DMS53 treated with DMSO at 0.1 percent for 48 hours (cell line): Measurements from ENCODE around the gene CTDP1.

Experiments
- DNase-seq: peaks from one replicate; lab custom pipeline; 2025; ENCODE audit not compliant: unreplicated experiment; lab: John Stamatoyannopoulos, UW

The CTDP1 gene

GRCh38 chr18:79756826-79757225 lies 77.2 kb downstream of the CTDP1 start:
- no peak for DNase-seq

DNA sequence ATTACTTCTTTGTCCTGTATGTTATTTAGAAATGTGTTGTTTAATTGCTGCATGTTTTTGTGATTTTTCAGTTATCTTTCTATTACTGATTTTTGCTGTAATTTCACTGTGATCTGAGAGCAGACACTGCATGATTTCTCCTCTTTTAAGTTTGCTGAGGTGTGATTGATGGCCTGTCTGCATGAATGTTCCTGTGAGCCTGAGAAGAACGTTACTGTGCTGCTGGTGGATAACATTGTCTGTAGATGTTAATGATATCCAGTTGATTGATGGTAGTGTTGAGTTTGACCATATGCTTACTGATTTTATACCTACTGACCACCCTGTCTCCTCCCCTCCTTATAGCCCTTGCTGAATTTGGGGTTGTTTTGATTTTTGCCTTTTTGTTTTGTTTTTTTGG lies 80.7 kb downstream of the CTDP1 start:
- no peak for DNase-seq

GRCh38 chr18:79760881-79761280 lies 81.3 kb downstream of the CTDP1 start:
- no peak for DNase-seq

DNA sequence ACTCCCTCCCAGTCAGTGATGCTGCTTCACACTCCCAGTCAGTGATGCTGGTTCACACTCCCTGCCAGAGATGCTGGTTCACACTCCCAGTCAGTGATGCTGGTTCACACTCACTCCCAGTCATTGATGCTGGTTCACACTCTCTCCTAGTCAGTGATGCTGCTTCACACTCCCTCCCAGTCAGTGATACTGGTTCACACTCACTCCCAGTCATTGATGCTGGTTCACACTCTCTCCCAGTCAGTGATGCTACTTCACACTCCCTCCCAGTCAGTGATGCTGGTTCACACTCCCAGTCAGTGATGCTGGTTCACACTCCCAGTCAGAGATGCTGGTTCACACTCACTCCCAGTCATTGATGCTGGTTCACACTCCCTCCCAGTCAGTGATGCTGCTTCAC lies 83.8 kb downstream of the CTDP1 start:
- DNase-seq = no peak

- DNase-seq = no peak
These were observed 84.5 kb downstream of the CTDP1 start for GRCh38 chr18:79764131-79764530.

- no peak for DNase-seq
These were observed 86.1 kb downstream of the CTDP1 start for GRCh38 chr18:79765491-79766245.

DNA sequence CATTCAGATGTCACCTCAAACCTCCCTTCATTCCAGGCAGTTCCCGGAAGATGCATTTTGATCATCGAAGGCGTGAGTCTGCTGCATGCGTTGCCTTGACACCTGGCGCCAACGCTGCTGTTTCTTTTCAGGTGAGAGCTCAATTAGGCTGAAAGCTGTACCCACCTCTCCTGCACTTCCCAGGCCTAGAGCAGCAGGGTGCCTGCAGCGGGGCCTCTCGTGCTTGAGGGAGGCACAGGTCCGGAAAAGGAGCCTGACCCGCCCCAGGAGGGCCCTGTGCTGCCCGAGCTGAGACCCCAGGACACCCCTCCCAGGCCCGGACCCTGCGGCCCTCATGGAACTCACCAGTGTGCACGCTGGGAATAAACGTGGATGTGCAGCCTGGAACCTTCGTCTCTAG lies 86.7 kb downstream of the CTDP1 start:
- peak; percentile 6 for DNase-seq

DNA sequence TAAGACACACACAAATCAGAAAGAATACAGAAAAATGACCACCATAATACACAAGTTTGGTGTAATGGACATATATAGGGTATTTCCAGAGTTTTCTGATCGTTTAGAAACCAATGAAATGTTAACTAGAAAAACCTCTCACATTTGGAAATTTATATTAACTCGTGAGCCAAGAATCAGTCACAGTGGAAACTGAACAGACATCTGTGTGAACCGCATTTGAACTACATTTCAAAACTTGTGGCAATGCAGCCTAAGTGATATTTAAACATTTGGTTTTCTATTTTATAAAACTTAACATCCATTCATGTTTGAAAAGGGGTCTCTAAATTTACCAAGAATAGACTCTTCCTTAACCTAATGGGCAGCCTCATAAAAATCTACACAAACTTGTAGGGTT lies 89.1 kb downstream of the CTDP1 start:
- DNase-seq = no peak

- no peak for DNase-seq
These were observed 90.3 kb downstream of the CTDP1 start for GRCh38 chr18:79769698-79770500.

GRCh38 chr18:79770501-79770815 lies 90.9 kb downstream of the CTDP1 start:
- no peak for DNase-seq

GRCh38 chr18:79770826-79771225 lies 91.2 kb downstream of the CTDP1 start:
- no peak for DNase-seq

DNA sequence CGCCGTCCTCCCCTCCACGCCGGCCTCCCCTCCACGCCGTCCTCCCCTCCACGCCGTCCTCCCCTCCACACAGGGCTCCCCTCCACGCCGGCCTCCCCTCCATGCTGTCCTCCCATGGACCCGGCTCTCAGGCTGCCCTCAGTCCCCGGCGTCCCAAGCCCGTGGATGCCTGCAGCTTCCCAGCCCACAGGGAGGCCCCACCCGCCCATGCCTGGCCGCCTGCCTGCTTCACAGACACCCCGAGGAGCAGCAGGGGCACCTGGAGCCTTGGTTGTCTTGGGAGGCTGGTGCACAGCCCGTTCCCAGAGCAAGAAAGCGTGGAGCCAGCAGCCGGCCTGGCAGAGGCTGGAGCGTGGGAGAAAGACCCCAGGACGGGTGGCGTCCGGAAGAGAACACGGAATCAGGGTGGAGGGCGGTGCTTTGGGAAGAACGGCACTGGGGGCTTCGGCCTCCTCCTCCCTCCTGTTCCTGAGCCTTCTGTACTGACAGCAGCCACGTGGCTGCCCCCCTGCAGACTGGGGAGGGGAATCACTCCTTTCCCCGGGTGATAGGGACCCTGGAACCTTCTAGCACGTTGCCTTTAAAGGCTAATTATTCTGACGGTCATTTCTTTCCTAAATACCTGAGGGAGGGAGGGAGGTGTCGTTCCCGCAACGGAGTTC lies 92.0 kb downstream of the CTDP1 start:
- no peak for DNase-seq

DNA sequence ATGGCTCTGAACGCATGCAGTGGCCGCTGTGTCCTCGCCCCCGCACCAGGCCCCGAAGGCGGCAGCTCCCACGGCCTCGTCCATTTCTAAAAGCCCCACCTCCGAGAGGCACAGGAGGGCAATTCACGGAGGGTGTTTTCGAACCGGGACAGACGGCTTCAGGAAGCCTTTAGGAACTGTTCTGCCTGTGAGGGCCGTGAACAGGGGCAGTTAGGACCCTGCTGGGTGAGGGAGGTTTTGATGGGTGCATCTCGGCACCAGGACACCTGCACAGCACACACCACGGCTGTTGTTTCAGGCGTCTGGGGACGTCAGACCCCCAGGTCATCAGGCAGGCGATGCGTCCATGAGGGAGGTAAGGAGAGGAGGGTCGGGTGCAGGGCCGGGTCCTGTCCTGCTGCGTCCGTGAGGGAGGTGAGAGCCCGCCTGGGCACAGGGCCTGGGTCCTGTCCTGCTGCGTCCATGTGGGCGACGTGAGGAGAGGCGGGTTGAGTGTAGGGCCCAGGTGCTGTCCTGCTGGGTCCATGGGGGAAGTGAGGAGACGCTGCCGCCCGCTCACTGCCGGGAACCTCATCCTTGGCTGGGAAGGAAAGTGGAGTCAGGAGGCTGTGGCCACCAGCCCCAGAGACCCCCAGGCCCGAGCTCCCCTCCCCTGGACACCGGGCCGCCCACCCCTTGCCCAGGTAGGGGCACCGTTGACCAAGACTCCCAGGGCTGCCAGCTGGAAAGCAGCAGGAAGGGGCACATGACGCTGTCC lies 92.7 kb downstream of the CTDP1 start:
- no peak for DNase-seq

GRCh38 chr18:79772865-79773696 lies 93.5 kb downstream of the CTDP1 start:
- DNase-seq = no peak

DNA sequence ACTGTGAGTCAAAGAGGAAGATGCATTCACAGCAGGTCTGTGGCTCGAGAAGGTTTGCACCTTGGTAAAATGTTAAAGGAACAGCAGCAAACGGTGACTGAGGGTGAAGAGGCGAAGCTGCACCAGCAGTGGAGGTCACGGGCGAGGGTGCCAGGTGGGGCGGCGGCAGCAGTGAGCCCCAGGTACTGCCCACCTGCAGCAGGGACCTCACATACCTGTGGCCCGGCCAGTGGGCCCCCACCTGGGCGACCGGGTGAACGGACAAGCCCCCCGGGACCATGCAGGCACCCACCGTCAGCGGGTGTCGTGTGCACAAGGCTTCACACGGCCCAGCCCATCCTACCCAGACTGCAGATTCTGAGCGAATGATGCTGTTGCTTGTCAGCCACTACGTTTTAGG lies 94.5 kb downstream of the CTDP1 start:
- DNase-seq = no peak

DNA sequence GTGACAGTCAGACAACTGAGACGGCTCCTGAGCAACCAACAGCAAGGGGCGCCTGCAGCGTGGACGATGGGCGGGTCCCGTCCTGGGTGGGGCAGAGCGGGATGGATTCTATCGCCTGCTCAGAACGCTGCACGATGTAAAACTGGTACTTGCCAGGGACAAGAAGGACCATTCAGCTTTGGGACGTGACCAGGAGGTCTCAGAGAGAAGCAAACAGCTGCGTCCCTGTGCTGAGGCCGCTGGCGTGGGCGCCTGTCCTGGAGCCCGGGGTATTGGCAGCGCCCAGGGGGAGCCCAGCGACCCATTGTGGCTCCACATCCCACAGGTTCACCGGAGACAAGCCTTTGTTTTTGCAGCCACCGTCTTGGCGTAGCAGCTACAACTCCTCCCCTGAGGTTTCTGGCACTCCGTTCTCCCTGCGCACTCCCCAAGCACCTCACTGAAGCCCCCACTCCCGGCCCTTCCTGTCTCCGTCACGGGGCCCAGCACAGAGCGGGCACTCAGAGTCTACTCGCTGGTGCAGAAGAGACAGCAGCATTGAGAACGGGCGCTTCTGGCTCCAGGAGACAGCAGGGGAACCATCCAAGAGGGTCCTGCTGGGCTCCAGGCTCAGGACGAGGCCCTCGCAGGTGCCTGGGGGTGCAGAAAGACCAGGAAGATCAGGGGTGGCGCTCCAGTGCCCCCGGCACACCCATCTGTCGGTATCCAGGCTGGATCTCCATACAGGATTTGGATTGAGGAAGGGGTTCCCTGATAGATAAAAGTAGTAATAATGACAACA lies 96.0 kb downstream of the CTDP1 start:
- DNase-seq = no peak

DNA sequence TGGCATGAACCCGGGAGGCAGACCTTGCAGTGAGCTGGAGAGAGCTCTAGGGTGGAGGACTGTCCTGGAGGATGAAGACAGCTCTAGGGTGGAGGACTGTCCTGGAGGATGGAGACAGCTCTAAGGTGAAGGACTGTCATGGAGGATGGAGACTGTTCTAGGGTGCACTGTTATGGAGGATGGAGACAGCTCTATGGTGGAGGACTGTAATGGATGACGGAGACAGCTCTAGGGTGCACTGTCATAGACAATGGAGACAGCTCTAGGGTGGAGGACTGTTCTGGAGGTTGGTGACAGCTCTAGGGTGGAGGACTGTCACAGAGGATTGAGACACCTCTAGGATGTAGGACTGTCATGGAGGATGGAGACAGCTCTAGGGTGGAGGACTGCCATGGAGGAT lies 97.1 kb downstream of the CTDP1 start:
- DNase-seq = no peak

DNA sequence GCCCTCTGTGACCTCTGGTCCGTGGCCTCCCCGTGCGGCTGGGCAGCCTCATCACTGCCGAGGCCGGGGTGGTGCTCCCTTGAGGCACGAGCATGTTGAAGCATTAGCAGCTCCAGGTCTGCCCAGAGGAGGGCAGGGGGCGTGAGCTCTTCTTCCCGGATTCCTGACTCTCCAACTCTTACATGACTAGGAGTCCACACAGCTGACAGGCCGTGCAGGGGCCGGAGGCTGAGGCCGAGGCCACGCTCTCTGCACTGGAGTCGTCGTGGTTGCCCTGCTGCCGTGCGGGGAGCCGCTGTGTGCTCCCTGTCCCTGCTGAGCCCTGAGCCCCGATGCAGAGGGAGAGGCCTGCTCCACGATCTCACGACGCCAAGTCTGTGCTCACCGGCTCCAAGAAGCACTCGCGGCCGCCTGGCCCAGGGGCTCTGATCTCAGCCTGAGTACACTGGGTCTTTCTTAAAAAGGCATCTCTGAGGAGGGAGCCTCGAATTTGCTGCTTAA lies 98.7 kb downstream of the CTDP1 start:
- DNase-seq = no peak

DNA sequence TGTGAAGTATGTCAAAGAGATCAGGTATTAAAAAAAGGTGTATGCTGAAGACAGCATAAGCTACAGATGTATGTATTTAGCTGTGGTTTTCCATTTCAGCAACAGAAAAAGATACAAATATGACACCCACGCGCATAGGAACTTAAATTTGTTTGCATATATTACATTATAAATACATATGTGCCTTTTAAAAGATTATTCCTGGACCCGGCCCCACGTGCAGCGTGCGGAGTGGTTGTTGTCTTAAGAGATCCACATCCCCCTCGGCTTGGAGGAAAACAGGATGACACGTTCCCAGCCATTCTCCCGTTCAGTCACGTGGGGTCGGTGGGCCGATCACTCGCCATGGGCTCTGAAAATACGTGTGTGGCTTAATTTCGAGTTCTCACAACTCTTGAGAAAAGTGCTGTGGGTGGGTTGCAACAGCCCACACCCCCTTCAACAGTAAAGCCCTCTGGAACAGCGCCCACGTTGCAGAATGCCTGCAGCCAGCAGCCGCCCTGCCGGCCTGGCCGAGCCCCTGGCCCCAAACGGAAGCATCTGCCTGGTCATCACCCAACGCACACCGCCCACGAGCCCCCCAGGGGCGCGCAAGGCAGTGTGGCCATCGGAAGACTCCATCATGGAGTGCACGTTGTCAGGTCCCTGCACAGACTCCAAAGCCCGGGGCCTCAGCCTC lies 99.6 kb downstream of the CTDP1 start:
- DNase-seq = no peak
